CD14-positive monocyte (primary cell): Measurements from ENCODE around the gene GPR37. TPM values are rescaled to one million over a fixed set of nuclear protein-coding genes. Genes with fewer than 3 reads are reported as not detected.

Experiments
- DNase-seq, 3 donors: peaks; one replicate each; pipeline ENCODE4 v3.0.0-alpha.2; 2011 to 2022
- H2AFZ ChIP-seq: 2 replicates; pipeline ENCODE4 v1.6.0; 2012; ENCODE audit warnings: mild to moderate bottlenecking, low read depth, low read length, inconsistent platforms; ENCODE audit not compliant: insufficient read depth, poor library complexity, severe bottlenecking
- H3K27ac ChIP-seq, 2 donors: 1 replicate in 1 of 2; 2 replicates in 1 of 2; pipeline ENCODE4 v1.5.1; 2012 to 2013; ENCODE audit warnings: low read length in 2 of 2, control low read depth in 1 of 2, inconsistent platforms in 1 of 2, low read depth in 1 of 2, mild to moderate bottlenecking in 1 of 2
- H3K27me3 ChIP-seq, 2 donors: one replicate each; pipeline versions ENCODE4 v1.6.0 to v1.6.1; 2011 to 2013; ENCODE audit warnings: low read length in 2 of 2; ENCODE audit not compliant: control insufficient read depth in 2 of 2, insufficient read depth in 2 of 2
- H3K36me3 ChIP-seq, 2 donors: replicated peaks in 1 of 2; 1 replicate in 1 of 2; 2 replicates in 1 of 2; pipeline versions ENCODE4 v1.5.1 to v1.6.1; 2012 to 2013; ENCODE audit warnings: low read length in 2 of 2, control low read depth in 1 of 2, inconsistent platforms in 1 of 2, mild to moderate bottlenecking in 1 of 2; ENCODE audit not compliant: insufficient read depth in 2 of 2, control insufficient read depth in 1 of 2
- H3K4me1 ChIP-seq, 2 donors: 1 replicate in 1 of 2; 2 replicates in 1 of 2; pipeline versions ENCODE4 v1.5.1 to v1.6.1; 2012 to 2013; ENCODE audit warnings: low read length in 2 of 2, control low read depth in 1 of 2, inconsistent platforms in 1 of 2, mild to moderate bottlenecking in 1 of 2, moderate library complexity in 1 of 2; ENCODE audit not compliant: insufficient read depth in 2 of 2, control insufficient read depth in 1 of 2
- H3K4me2 ChIP-seq: replicated peaks from 2 replicates; pipeline ENCODE3; 2012; ENCODE audit warnings: low read length, moderate library complexity, mild to moderate bottlenecking; ENCODE audit not compliant: poor library complexity, severe bottlenecking; ENCODE audit errors: extremely low read depth
- H3K4me3 ChIP-seq, 3 experiments: fragments of 200-600 bp in 1 of 3; sonication (generic) in 1 of 3; replicated peaks in 1 of 3; 1 replicate in 2 of 3; 2 replicates in 1 of 3; pipeline ENCODE4 v1.5.1; 2011 to 2013; ENCODE audit warnings: low read length in 3 of 3, mild to moderate bottlenecking in 3 of 3, control low read depth in 2 of 3, low read depth in 2 of 3, inconsistent platforms in 1 of 3, moderate library complexity in 1 of 3
- H3K79me2 ChIP-seq: 2 replicates; pipeline ENCODE4 v1.6.0; 2012; ENCODE audit warnings: mild to moderate bottlenecking, control low read depth, inconsistent platforms, low read length, moderate library complexity; ENCODE audit not compliant: insufficient read depth
- H3K9ac ChIP-seq: 2 replicates; pipeline ENCODE4 v1.6.0; 2017; ENCODE audit warnings: low read length, mild to moderate bottlenecking; ENCODE audit not compliant: insufficient read depth, poor library complexity, severe bottlenecking
- H3K9me3 ChIP-seq, 2 donors: replicated peaks in 1 of 2; 1 replicate in 1 of 2; 2 replicates in 1 of 2; pipeline versions ENCODE4 v1.5.1 to v1.6.1; 2012 to 2013; ENCODE audit warnings: low read length in 2 of 2, control low read depth in 1 of 2; ENCODE audit not compliant: control insufficient read depth in 1 of 2, insufficient read depth in 1 of 2
- H4K20me1 ChIP-seq: 2 replicates; pipeline ENCODE4 v1.6.0; 2012; ENCODE audit warnings: mild to moderate bottlenecking, low read length, control low read depth, moderate library complexity; ENCODE audit not compliant: insufficient read depth
- H3K27ac Mint-ChIP-seq, 7 donors: one replicate each; pipeline ENCODE4 v1.8.0; 2020; ENCODE audit warnings: mild to moderate bottlenecking in 7 of 7, mixed read lengths in 7 of 7, moderate library complexity in 6 of 7, inconsistent platforms in 2 of 7
- H3K27me3 Mint-ChIP-seq, 3 donors: one replicate each; pipeline ENCODE4 v1.8.0; 2021 to 2022; ENCODE audit warnings: low read depth in 3 of 3, mild to moderate bottlenecking in 3 of 3, mixed read lengths in 3 of 3, moderate library complexity in 3 of 3, inconsistent platforms in 1 of 3
- H3K36me3 Mint-ChIP-seq, 2 donors: one replicate each; pipeline ENCODE4 v1.8.0; 2020; ENCODE audit warnings: mixed read lengths in 2 of 2, inconsistent platforms in 1 of 2, mild to moderate bottlenecking in 1 of 2
- H3K4me1 Mint-ChIP-seq: one replicate; pipeline ENCODE4 v1.8.0; 2020; ENCODE audit warnings: mild to moderate bottlenecking, mixed read lengths
- H3K4me3 Mint-ChIP-seq, 2 donors: one replicate each; pipeline ENCODE4 v1.8.0; 2020; ENCODE audit warnings: mild to moderate bottlenecking in 2 of 2, mixed read lengths in 2 of 2, moderate library complexity in 1 of 2
- H3K9me3 Mint-ChIP-seq, 7 donors: one replicate each; pipeline ENCODE4 v1.8.0; 2020 to 2022; ENCODE audit warnings: mixed read lengths in 7 of 7, mild to moderate bottlenecking in 6 of 7, moderate library complexity in 6 of 7, inconsistent platforms in 2 of 7
- CTCF ChIP-seq: fragments of 200-600 bp; IDR thresholded peaks from one replicate; pipeline ENCODE4 v1.8.0; 2022; ENCODE audit warnings: antibody characterized with exemption, mild to moderate bottlenecking
- whole genome bisulfite sequencing: methylation state at CpG from one replicate; pipeline ENCODE4 v1.1.5; 2013; ENCODE audit warnings: missing lambda C conversion rate; ENCODE audit not compliant: insufficient coverage; 5-methylcytosine and 5-hydroxymethylcytosine counted together
- intact Hi-C, 2 donors: fragments of 100-400 bp; cut with micrococcal nuclease; formaldehyde crosslinking; loops; one replicate each; pipeline versions ENCODE4 v1.15.0 to v1.15.1; 2023
- polyA plus RNA-seq, 3 donors: library from polyadenylated mRNA; depleted of rRNA in 1 of 3; unstranded in 2 of 3; stranded (reverse) in 1 of 3; fragments of 300-500 nt in 2 of 3; fragments of >200 nt in 1 of 3; fragmentation: Illumina TruSeq in 2 of 3; gene quantifications; 1 replicate in 2 of 3; 2 replicates in 1 of 3; pipeline ENCODE4 v1.2.3, GENCODE V29; 2012 to 2021

GPR37 gene
- polyA plus RNA-seq, 3 donors: not detected

GRCh38 chr7:124722292-124722691, 43.3 kb downstream of the GPR37 start:
- peaks cover 0 to 2% of the 10 kb centered on the region in 2 donors for H3K9me3 ChIP-seq
- H3K9me3 Mint-ChIP-seq: peaks cover 0 to 8% (median 0%) of the 10 kb centered on the region in 7 donors
- no peak overlapping the region for H3K9ac ChIP-seq
- 88% methylated on average over 1 of the region's 3 CpGs for WGBS
- H3K4me3 ChIP-seq: no peak overlapping the region
- intact Hi-C loops: no loop called here
- H3K4me1 Mint-ChIP-seq: no peaks in the 10 kb centered on the region
- H3K36me3 Mint-ChIP-seq: no peaks in the 10 kb centered on the region
- H3K79me2 ChIP-seq: no peaks in the 10 kb centered on the region
- TF ChIP-seq CTCF: no peak
- H3K27me3 Mint-ChIP-seq: peaks cover 0 to 2% (median 1%) of the 10 kb centered on the region in 3 donors
- H3K36me3 ChIP-seq: no peaks in the 10 kb centered on the region
- no peak overlapping the region for H3K27ac ChIP-seq
- H3K4me2 ChIP-seq: no peak overlapping the region
- no peak overlapping the region for H2AFZ ChIP-seq
- no peak overlapping the region for H3K27ac Mint-ChIP-seq
- H3K4me1 ChIP-seq: no peaks in the 10 kb centered on the region
- no peaks in the 10 kb centered on the region for H3K27me3 ChIP-seq
- H4K20me1 ChIP-seq: no peaks in the 10 kb centered on the region
- DNase-seq: no peak
- no peak overlapping the region for H3K4me3 Mint-ChIP-seq

- H3K27ac ChIP-seq: no peak overlapping the region
- no peak overlapping the region for H3K4me3 ChIP-seq
- peaks cover 0 to 2% of the 10 kb centered on the region in 2 donors for H3K9me3 ChIP-seq
- no peaks in the 10 kb centered on the region for H3K4me1 ChIP-seq
- H4K20me1 ChIP-seq: no peaks in the 10 kb centered on the region
- no peaks in the 10 kb centered on the region for H3K36me3 Mint-ChIP-seq
- no peaks in the 10 kb centered on the region for H3K79me2 ChIP-seq
- 60% methylated on average over 1 of the region's 1 CpG for WGBS
- H3K36me3 ChIP-seq: no peaks in the 10 kb centered on the region
- H3K27me3 Mint-ChIP-seq: peaks cover 0 to 2% (median 0%) of the 10 kb centered on the region in 3 donors
- H3K4me1 Mint-ChIP-seq: no peaks in the 10 kb centered on the region
- no peak for DNase-seq
- TF ChIP-seq CTCF: no peak
- H3K9ac ChIP-seq: no peak overlapping the region
- no peak overlapping the region for H3K4me3 Mint-ChIP-seq
- H3K9me3 Mint-ChIP-seq: peaks cover 0 to 8% (median 1%) of the 10 kb centered on the region in 7 donors
- no peak overlapping the region for H3K4me2 ChIP-seq
- no peak overlapping the region for H2AFZ ChIP-seq
- no peak overlapping the region for H3K27ac Mint-ChIP-seq
- H3K27me3 ChIP-seq: no peaks in the 10 kb centered on the region
- intact Hi-C loops: no loop called here
Measured at GRCh38 chr7:124720195-124720594, 45.4 kb downstream of the GPR37 start.
